Urinary bladder (tissue), 4 donors: ENCODE measurements around the gene MCUB. TPM values are rescaled to one million over a fixed set of nuclear protein-coding genes. Genes with fewer than 3 reads are reported as not detected.

Experiments used
- DNase-seq: peaks from one replicate; pipeline ENCODE4 v3.0.0-alpha.2; 2015; ENCODE audit errors: extremely low spot score
- H3K27ac ChIP-seq: one replicate; pipeline ENCODE4 v1.5.1; 2013; ENCODE audit warnings: low read depth, mild to moderate bottlenecking, moderate library complexity
- H3K36me3 ChIP-seq: one replicate; pipeline ENCODE4 v1.6.1; 2013; ENCODE audit warnings: mild to moderate bottlenecking, moderate library complexity; ENCODE audit not compliant: insufficient read depth
- H3K4me1 ChIP-seq: one replicate; pipeline ENCODE4 v1.6.1; 2013; ENCODE audit warnings: mild to moderate bottlenecking, moderate library complexity; ENCODE audit not compliant: insufficient read depth
- H3K4me3 ChIP-seq: one replicate; pipeline ENCODE4 v1.5.1; 2013; ENCODE audit warnings: low read depth, low read length
- WGBS: extraction: QIAGEN DNeasy Blood & Tissue Kit; methylation state at CpG from one replicate; pipeline ENCODE4 v1.1.7; 2013; 5-methylcytosine and 5-hydroxymethylcytosine counted together
- polyA plus RNA-seq: library from polyadenylated mRNA; stranded (reverse); fragments of 200-250 nt; gene quantifications from one replicate; pipeline ENCODE4 v1.2.3, GENCODE V29; 2013
- small RNA-seq: library from RNA; depleted of rRNA; stranded (forward); fragments of <200 nt; gene quantifications from one replicate; pipeline ENCODE3, GENCODE V24; 2014
- total RNA-seq: library from RNA; depleted of rRNA; stranded (reverse); fragments of >200 nt; gene quantifications from one replicate; pipeline ENCODE4 v1.2.3, GENCODE V29; 2014
- donor health status: healthy with polysubstance abuse.
- donor health status: healthy.

The MCUB gene
- total and polyA plus RNA-seq, 2 donors = 13.5 to 15.2 TPM

DNA sequence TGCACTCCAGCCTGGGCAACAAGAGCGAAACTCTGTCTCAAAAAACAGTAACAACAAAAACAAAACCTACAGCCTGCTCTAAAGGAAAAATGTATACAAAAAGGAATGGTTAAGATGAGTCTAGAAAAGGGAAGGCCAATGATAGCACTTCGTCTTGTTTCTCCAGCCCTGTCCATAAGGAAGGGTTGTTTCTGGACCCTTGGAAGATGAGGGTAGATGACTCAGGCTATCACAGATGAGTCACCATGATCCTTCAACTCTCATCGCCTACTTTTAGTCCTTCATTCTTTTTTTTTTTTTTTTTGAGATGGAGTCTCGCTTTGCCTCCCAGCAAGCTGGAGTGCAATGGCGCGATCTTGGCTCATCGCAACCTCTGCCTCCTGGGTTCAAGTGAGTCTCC, 161.0 kb downstream of the MCUB start:
- no peaks in the 10 kb centered on the region for H3K4me1 ChIP-seq
- no peak for DNase-seq
- no peaks in the 10 kb centered on the region for H3K36me3 ChIP-seq
- WGBS = 99% methylated on average over 7 of the region's 7 CpGs
- no peak overlapping the region for H3K4me3 ChIP-seq
- no peak overlapping the region for H3K27ac ChIP-seq

DNA sequence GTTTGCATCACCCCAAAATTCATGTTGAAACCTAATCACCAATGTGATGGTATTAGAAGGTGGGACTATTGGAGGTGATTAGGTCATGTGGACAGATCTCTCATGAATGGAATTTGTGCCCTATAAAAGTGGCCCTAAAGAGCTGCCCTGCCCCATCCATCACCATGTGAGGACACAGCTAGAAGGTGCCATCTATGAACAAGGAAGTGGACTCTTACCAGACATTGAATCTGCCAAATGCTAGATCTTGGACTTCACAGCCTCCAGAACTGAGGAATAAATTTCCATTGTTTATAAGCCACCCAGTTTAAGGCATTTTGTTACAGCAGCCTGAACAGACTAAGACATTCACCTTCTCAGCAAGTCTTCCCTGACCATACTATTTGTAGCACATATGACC, 162.3 kb downstream of the MCUB start:
- H3K36me3 ChIP-seq = no peaks in the 10 kb centered on the region
- H3K4me1 ChIP-seq = no peaks in the 10 kb centered on the region
- H3K4me3 ChIP-seq = no peak overlapping the region
- no peak overlapping the region for H3K27ac ChIP-seq
- DNase-seq = no peak

DNA sequence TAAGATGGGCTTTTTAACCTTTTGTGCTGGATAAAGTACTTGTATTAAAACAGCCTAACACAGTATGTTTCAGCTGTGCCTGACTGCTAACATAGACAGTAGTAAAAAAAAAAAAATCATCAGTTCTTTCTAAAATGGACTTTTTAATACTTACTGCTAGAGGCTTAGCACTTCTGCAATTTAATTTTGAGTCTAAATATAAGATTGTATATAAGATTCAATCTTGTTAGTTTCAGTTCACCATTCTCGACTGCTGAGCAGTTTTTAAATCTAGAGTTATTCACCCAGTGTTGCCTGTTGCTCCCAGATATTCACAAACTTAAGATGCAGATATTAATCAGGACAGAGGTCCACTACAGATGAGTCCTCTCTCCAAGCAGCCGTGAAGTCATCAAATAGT, 163.1 kb downstream of the MCUB start:
- H3K36me3 ChIP-seq = no peaks in the 10 kb centered on the region
- 91% methylated on average over 2 of the region's 2 CpGs for WGBS
- no peak overlapping the region for H3K4me3 ChIP-seq
- DNase-seq = no peak
- no peaks in the 10 kb centered on the region for H3K4me1 ChIP-seq
- no peak overlapping the region for H3K27ac ChIP-seq

DNA sequence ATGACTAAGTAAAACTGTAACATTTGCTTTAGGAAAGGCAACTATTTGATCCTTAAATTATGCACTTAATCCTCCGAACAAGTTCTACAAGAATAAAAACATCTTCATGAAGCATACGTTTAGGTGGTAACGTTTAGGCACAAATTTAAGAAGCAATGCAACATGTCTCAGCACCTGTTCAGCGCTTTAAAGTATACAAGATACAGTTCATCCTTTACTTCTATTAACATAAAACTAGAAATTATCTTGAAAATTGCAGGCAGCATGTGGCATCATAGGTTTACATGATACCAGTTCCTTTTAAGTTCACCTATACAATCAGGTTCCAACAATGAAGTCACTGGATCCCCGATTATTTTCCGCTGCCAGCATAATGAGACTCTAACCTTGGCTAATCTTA, 168.3 kb downstream of the MCUB start:
- no peak for DNase-seq
- H3K27ac ChIP-seq = no peak overlapping the region
- H3K4me1 ChIP-seq = no peaks in the 10 kb centered on the region
- WGBS = 81% methylated on average over 6 of the region's 6 CpGs
- H3K4me3 ChIP-seq = no peak overlapping the region
- H3K36me3 ChIP-seq = no peaks in the 10 kb centered on the region

DNA sequence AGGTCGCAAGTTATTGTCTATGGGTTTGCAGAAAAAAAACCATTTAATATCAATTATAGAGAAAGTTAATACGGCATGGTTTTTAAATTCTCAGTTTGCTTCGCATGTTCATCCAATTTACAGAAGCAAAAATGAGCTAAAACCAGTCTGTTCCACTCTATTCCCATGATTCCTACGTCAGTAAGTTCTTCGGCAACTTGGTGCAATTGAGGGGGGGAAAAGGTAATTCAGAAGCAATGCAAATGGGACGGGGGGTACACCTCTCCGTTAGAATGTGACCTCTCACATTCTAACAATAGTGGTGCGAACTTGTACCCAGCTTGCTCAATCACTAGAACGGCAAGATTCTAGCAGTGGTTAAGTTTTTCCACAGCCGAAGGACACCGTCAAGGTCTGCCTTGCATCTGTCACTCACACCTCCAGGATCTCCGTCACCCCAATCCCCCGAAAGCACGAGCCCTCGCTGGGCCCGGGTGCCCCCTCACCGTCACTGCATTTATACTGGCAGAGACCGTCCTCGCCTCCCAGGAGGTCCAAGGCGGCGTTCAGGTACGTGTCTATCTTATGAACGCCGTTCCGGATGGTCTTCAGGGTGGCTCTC, 169.2 kb downstream of the MCUB start:
- H3K4me1 ChIP-seq = no peaks in the 10 kb centered on the region
- DNase-seq = no peak
- peak overlapping the region; percentile 80 for H3K27ac ChIP-seq
- 3% methylated on average over 25 of the region's 25 CpGs for WGBS
- peak overlapping the region; percentile 60 for H3K4me3 ChIP-seq
- no peaks in the 10 kb centered on the region for H3K36me3 ChIP-seq

- H3K27ac ChIP-seq = peak within 1 kb of the TSS; percentile 80
- H3K36me3 ChIP-seq = no peaks in the 10 kb centered on the region
- WGBS = under 1% methylated on average over 83 of the region's 83 CpGs
- H3K4me3 ChIP-seq = peak within 1 kb of the TSS; percentile 60
- no peaks in the 10 kb centered on the region for H3K4me1 ChIP-seq
- peak; percentile 42 for DNase-seq
Observed at GRCh38 chr4:109729718-109730618, 169.9 kb downstream of the MCUB start, which contains the start of gene PLA2G12A. PLA2G12A (minus strand) TSS chr4:109730070; CDS start chr4:109729809, 261 bp downstream.

GRCh38 chr4:109730619-109731545, 170.8 kb downstream of the MCUB start:
- DNase-seq = no peak
- 47% methylated on average over 21 of the region's 21 CpGs for WGBS

GRCh38 chr4:109733728-109734127, 173.7 kb downstream of the MCUB start:
- Histone ChIP-seq H3K4me1 (no peaks in the 10 kb centered on the region), H3K36me3 (no peaks in the 10 kb centered on the region), H3K27ac (no peak overlapping the region), H3K4me3 (no peak overlapping the region)
- no peak for DNase-seq
- WGBS = 91% methylated on average over 5 of the region's 5 CpGs

More at GRCh38 chr4:109730619-109731545, 170.8 kb downstream of the MCUB start:
- Histone ChIP-seq H3K4me1 (no peaks in the 10 kb centered on the region), H3K27ac (peak overlapping the region; percentile 33), H3K4me3 (peak overlapping the region; percentile 60), H3K36me3 (no peaks in the 10 kb centered on the region)

DNA sequence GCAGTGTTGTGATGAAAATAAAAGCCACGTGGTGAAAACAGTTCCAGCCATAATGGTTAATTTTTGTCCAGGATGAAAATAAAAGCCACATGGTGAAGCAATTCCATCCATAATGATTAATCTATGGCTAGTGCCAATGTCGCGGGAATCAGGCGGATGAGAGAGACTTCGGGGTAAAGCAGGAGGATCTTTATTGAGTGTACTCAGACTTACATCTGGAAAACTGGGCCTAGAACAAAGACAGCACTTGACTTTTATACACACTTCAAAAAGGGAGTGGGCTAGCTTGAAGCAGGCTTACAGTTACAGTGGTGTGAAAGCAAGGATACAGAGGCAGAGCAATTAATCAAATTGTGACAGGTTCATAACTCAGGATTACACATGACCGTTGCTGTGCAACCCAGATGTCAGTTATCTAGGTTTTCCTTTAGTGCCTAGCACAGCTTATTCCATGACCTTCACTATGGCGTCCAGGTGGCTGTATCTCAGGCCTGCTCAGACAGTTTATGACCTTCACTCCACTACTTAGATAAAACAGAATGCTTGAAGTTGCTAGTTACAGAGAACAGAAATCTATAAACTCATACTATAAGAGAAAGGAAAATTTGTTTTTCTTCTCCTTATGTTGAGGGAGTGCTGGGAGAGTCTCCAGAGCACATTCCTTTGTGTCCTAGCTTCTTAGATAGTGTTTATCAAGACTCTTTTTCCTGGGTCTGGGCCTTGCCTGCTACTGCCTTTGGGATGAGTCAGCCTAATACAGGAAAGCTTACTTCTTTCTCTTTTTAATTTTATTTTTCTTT, 175.7 kb downstream of the MCUB start:
- Histone ChIP-seq H3K4me3 (no peak overlapping the region), H3K27ac (no peak overlapping the region), H3K36me3 (no peaks in the 10 kb centered on the region), H3K4me1 (no peaks in the 10 kb centered on the region)
- WGBS = 48% methylated on average over 7 of the region's 7 CpGs
- no peak for DNase-seq

Small RNAs within 50 kb of the gene (small RNA-seq; reads per million reads assigned to genes)
- gene HIGD1AP14 = not detected

Other genes starting within 250 kb of the MCUB start
- gene SEC24B, start 126.4 kb upstream of the MCUB start, total RNA-seq = 37.8 TPM
- gene SEC24B, start 126.4 kb upstream of the MCUB start, polyA plus RNA-seq = 19.8 TPM
- 21.4 TPM for gene CASP6, start 143.2 kb downstream of the MCUB start, total RNA-seq
- 16.1 TPM for gene CASP6, start 143.2 kb downstream of the MCUB start, polyA plus RNA-seq
- gene PLA2G12A, start 169.8 kb downstream of the MCUB start, total RNA-seq = 26.6 TPM
- gene PLA2G12A, start 169.8 kb downstream of the MCUB start, polyA plus RNA-seq = 22.7 TPM
- 52.0 TPM for gene CFI, start 241.8 kb downstream of the MCUB start, total RNA-seq
- 24.8 TPM for gene CFI, start 241.8 kb downstream of the MCUB start, polyA plus RNA-seq